Measurements from ENCODE around the gene PLXNA3. TPM values are rescaled to one million over a fixed set of nuclear protein-coding genes. Genes with fewer than 3 reads are reported as not detected.

Gene PLXNA3
- total and polyA plus RNA-seq, 2 experiments from 2014 or later: 2.7 to 5.4 TPM

GRCh38 chrX:154448484-154448883 lies 9.6 kb upstream of the PLXNA3 start (continued):
- no peak for TF ChIP-seq REST (IDR thresholded peaks at IDR 0.05; ENCODE audit: unreplicated experiment)
- no peak for TF ChIP-seq ZNF331 (CRISPR knock-in tag; IDR thresholded peaks at IDR 0.05; ENCODE audit: low read depth)
- no peak for TF ChIP-seq JUNB (IDR thresholded peaks at IDR 0.05; ENCODE audit: unreplicated experiment)
- TF ChIP-seq EZH2phosphoT487 (IDR thresholded peaks at IDR 0.05; ENCODE audit: unreplicated experiment): no peak
- TF ChIP-seq ZNF114 (CRISPR knock-in tag; IDR thresholded peaks at IDR 0.05): no peak

- no peaks in the 10 kb centered on the region for H3K9me3 Mint-ChIP-seq
- Histone ChIP-seq H3K9me2 (ENCODE audit: insufficient read depth) (no peaks in the 10 kb centered on the region), H3K4me3 (no peak overlapping the region), H3K36me3 (ENCODE audit: insufficient read depth) (no peaks in the 10 kb centered on the region), H3K27me3 (ENCODE audit: insufficient read depth) (no peaks in the 10 kb centered on the region), H4K20me1 (replicated peaks; ENCODE audit: insufficient read depth) (no peaks in the 10 kb centered on the region), H3K27ac (ENCODE audit: low read depth) (no peak overlapping the region), H2AFZ (no peak overlapping the region), H3K4me1 (ENCODE audit: insufficient read depth) (no peaks in the 10 kb centered on the region), H3K79me2 (replicated peaks; ENCODE audit: insufficient read depth) (no peaks in the 10 kb centered on the region), H3K4me2 (no peak overlapping the region), H3F3A (replicated peaks; ENCODE audit: low read depth) (no peaks in the 10 kb centered on the region)
- no peak overlapping the region for H3K4me3 Mint-ChIP-seq
- DNase-seq (ENCODE audit: low spot score) (no peak), ATAC-seq (no peak)
- no peaks in the 10 kb centered on the region for H3K4me1 Mint-ChIP-seq
- H3K27me3 Mint-ChIP-seq (ENCODE audit: insufficient read depth, low read depth, poor library complexity): peaks cover 4% of the 10 kb centered on the region
- H3K36me3 Mint-ChIP-seq (ENCODE audit: low read depth): peaks cover 6% of the 10 kb centered on the region; the same call in 2 of the 3 replicates
- H3K27ac Mint-ChIP-seq: no peak overlapping the region
- TF ChIP-seq POLR2AphosphoS5 (IDR thresholded peaks at IDR 0.05; ENCODE audit: low read depth) (no peak), NANOG (IDR thresholded peaks at IDR 0.05; ENCODE audit: borderline replicate concordance) (no peak), ZNF331 (CRISPR knock-in tag; IDR thresholded peaks at IDR 0.05; ENCODE audit: low read depth) (no peak), ZNF114 (CRISPR knock-in tag; IDR thresholded peaks at IDR 0.05) (no peak), CTCF (conservative IDR thresholded peaks at IDR 0.05; ENCODE audit: low read depth in 2 of 2) (no peak), STAT1 (IDR thresholded peaks at IDR 0.05; ENCODE audit: unreplicated experiment) (no peak), ZNF462 (CRISPR knock-in tag; IDR thresholded peaks at IDR 0.05) (no peak), EZH2 (IDR thresholded peaks at IDR 0.05; ENCODE audit: low read depth, unreplicated experiment) (no peak), ETS1 (IDR thresholded peaks at IDR 0.05) (no peak)
These were observed 8.5 kb upstream of the PLXNA3 start for GRCh38 chrX:154449618-154450017.

Measured in GM23338 (cell line).